ENCODE results near the gene ENTPD5.

DNA sequence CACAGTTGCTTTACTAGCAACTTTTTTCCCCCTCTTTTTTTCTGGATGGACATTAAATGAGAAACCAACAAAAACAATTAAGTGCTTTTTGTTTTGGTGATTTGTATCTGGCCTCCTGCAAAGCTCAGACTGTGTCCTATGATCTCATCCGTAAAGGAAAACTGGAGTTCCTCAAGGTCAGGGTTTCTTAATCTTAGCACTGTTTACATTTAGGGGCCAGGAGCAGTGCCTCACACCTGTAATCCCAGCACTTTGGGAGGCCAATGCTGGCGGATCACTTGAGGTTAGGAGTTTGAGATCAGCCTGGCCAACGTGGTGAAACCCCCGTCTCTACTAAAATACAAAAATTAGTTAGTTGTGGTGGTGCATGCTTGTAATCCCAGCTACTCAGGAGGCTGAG is 28.0 kb downstream of the ENTPD5 start:
- TF ChIP-seq POLR2AphosphoS5 (IDR thresholded peaks at IDR 0.05; ENCODE audit: insufficient read depth, low read depth, low read length) = no peak
- TF ChIP-seq, protein P1, sequence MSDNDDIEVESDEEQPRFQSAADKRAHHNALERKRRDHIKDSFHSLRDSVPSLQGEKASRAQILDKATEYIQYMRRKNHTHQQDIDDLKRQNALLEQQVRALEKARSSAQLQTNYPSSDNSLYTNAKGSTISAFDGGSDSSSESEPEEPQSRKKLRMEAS (IDR thresholded peaks at IDR 0.05; ENCODE audit: insufficient read depth, insufficient read length) = no peak
- TF ChIP-seq, protein P2, sequence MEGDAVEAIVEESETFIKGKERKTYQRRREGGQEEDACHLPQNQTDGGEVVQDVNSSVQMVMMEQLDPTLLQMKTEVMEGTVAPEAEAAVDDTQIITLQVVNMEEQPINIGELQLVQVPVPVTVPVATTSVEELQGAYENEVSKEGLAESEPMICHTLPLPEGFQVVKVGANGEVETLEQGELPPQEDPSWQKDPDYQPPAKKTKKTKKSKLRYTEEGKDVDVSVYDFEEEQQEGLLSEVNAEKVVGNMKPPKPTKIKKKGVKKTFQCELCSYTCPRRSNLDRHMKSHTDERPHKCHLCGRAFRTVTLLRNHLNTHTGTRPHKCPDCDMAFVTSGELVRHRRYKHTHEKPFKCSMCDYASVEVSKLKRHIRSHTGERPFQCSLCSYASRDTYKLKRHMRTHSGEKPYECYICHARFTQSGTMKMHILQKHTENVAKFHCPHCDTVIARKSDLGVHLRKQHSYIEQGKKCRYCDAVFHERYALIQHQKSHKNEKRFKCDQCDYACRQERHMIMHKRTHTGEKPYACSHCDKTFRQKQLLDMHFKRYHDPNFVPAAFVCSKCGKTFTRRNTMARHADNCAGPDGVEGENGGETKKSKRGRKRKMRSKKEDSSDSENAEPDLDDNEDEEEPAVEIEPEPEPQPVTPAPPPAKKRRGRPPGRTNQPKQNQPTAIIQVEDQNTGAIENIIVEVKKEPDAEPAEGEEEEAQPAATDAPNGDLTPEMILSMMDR (IDR thresholded peaks at IDR 0.05; ENCODE audit: extremely low read depth in 1 of 2, insufficient read depth in 1 of 2, low read depth in 1 of 2, low read length in 2 of 2) = no peak
